Neural cell (in vitro differentiated cells): ENCODE results near the gene TMEM92. TPM values are rescaled to one million over a fixed set of nuclear protein-coding genes. Genes with fewer than 3 reads are reported as not detected.
"Not testable (repeated sequence)": the region's sequence is repeated elsewhere in the genome, so short reads cannot be mapped to it uniquely, and the experiment has no call there.

ENCODE experiments used
- H2AFZ ChIP-seq: fragments of 200-600, 300-800 bp; sonication (generic), shearing (Covaris generic); 2 replicates; pipeline ENCODE4 v1.6.0; 2014; ENCODE audit warnings: low read depth, mild to moderate bottlenecking, antibody characterized with exemption, low read length, moderate library complexity
- H3F3A ChIP-seq: fragments of 200-600 bp; shearing (Covaris generic); 2 replicates; pipeline ENCODE4 v1.6.1; 2016; ENCODE audit warnings: mild to moderate bottlenecking, moderate library complexity, mixed read lengths, antibody characterized with exemption, low read length; ENCODE audit not compliant: insufficient read depth, poor library complexity, severe bottlenecking
- H3K27ac ChIP-seq: fragments of 200-600, 300-800 bp; sonication (generic), shearing (Covaris generic); 2 replicates; pipeline ENCODE4 v1.5.1; 2014; ENCODE audit warnings: mild to moderate bottlenecking, low read length, moderate library complexity
- H3K27me3 ChIP-seq: fragments of 300-800, 200-600 bp; sonication (generic), shearing (Covaris generic); 2 replicates; pipeline ENCODE4 v1.6.0; 2014; ENCODE audit warnings: mild to moderate bottlenecking, low read depth, low read length, moderate library complexity; ENCODE audit not compliant: insufficient read depth
- H3K36me3 ChIP-seq: fragments of 300-800, 200-600 bp; sonication (generic), shearing (Covaris generic); 2 replicates; pipeline ENCODE4 v1.5.1; 2014; ENCODE audit warnings: mild to moderate bottlenecking, antibody characterized with exemption, low read length, moderate library complexity; ENCODE audit not compliant: insufficient read depth
- H3K4me2 ChIP-seq: fragments of 300-800, 200-600 bp; sonication (generic), shearing (Covaris generic); 2 replicates; pipeline ENCODE4 v1.6.0; 2014; ENCODE audit warnings: mild to moderate bottlenecking, low read length
- H3K4me3 ChIP-seq: fragments of 300-800, 200-600 bp; sonication (generic), shearing (Covaris generic); 2 replicates; pipeline ENCODE4 v1.5.1; 2014; ENCODE audit warnings: mild to moderate bottlenecking, low read length, moderate library complexity
- H3K79me2 ChIP-seq: fragments of 200-600 bp; shearing (Covaris generic); replicated peaks from 2 replicates; pipeline ENCODE4 v1.6.0; 2014; ENCODE audit warnings: mild to moderate bottlenecking, low read length, moderate library complexity; ENCODE audit not compliant: insufficient read depth
- H3K9ac ChIP-seq: fragments of 300-800, 200-600 bp; sonication (generic), shearing (Covaris generic); 2 replicates; pipeline ENCODE4 v1.6.1; 2016; ENCODE audit warnings: mild to moderate bottlenecking, low read length, mixed read lengths
- H3K9me2 ChIP-seq: fragments of 200-600 bp; shearing (Covaris generic); 2 replicates; pipeline ENCODE4 v1.6.1; 2016; ENCODE audit warnings: mild to moderate bottlenecking, low read length, mixed read lengths; ENCODE audit not compliant: insufficient read depth
- H3K9me3 ChIP-seq: fragments of 200-600, 300-800 bp; sonication (generic), shearing (Covaris generic); 2 replicates; pipeline ENCODE4 v1.6.1; 2016; ENCODE audit warnings: mild to moderate bottlenecking, mixed run types, low read length, moderate library complexity, mixed read lengths
- H4K20me1 ChIP-seq: fragments of 200-600 bp; shearing (Covaris generic); 2 replicates; pipeline ENCODE4 v1.6.1; 2016; ENCODE audit warnings: mild to moderate bottlenecking, mixed run types; ENCODE audit not compliant: insufficient read depth
- CTCF ChIP-seq: fragments of 450-650 bp; IDR thresholded peaks from 2 replicates; pipeline ENCODE4 v1.5.1; 2014; ENCODE audit warnings: antibody characterized with exemption, mild to moderate bottlenecking, moderate library complexity; ENCODE audit not compliant: poor library complexity, severe bottlenecking
- EP300 ChIP-seq: fragments of 450-650 bp; conservative IDR thresholded peaks from 2 replicates; pipeline ENCODE4 v1.6.1; 2014; ENCODE audit warnings: antibody characterized with exemption, mild to moderate bottlenecking, moderate library complexity; ENCODE audit not compliant: poor library complexity, severe bottlenecking
- EZH2 ChIP-seq: fragments of 200-600, 300-800 bp; shearing (Covaris generic), sonication (generic); IDR thresholded peaks from 2 replicates; pipeline ENCODE4 v1.6.1; 2014; ENCODE audit warnings: antibody characterized with exemption, low read length, borderline replicate concordance, mild to moderate bottlenecking; ENCODE audit not compliant: insufficient read depth, poor library complexity, severe bottlenecking
- MXI1 ChIP-seq: fragments of 450-650 bp; conservative IDR thresholded peaks from 2 replicates; pipeline ENCODE4 v1.6.1; 2014; ENCODE audit warnings: antibody characterized with exemption, mild to moderate bottlenecking; ENCODE audit not compliant: poor library complexity, severe bottlenecking
- POLR2AphosphoS5 ChIP-seq: IDR thresholded peaks from 2 replicates; pipeline ENCODE4 v1.6.1; 2012
- RAD21 ChIP-seq: fragments of 450-650 bp; conservative IDR thresholded peaks from 2 replicates; pipeline ENCODE4 v1.6.1; 2014; ENCODE audit warnings: antibody characterized with exemption, mild to moderate bottlenecking, moderate library complexity
- REST ChIP-seq: IDR thresholded peaks from 2 replicates; pipeline ENCODE4 v1.6.1; 2012; ENCODE audit warnings: borderline replicate concordance
- SMC3 ChIP-seq: fragments of 450-650 bp; conservative IDR thresholded peaks from 2 replicates; pipeline ENCODE4 v1.6.1; 2014; ENCODE audit warnings: antibody characterized with exemption, mild to moderate bottlenecking, moderate library complexity; ENCODE audit not compliant: poor library complexity
- TAF1 ChIP-seq: IDR thresholded peaks from 2 replicates; pipeline ENCODE4 v1.6.1; 2012; ENCODE audit warnings: low read depth
- polyA plus RNA-seq: library from polyadenylated mRNA; depleted of rRNA; stranded (reverse); fragments of >200 nt; gene quantifications from 2 replicates; pipeline ENCODE4 v1.2.3, GENCODE V29; 2014

The TMEM92 gene
- polyA plus RNA-seq, 1 donor from 2014 or later: not detected

- TF ChIP-seq CTCF (no peak), EP300 (no peak), SMC3 (no peak), MXI1 (no peak), EZH2 (no peak), RAD21 (no peak), POLR2AphosphoS5 (no peak), REST (no peak), TAF1 (no peak)
- no peak overlapping the region for H2AFZ ChIP-seq
These were observed 40.3 kb downstream of the TMEM92 start for GRCh38 chr17:50314456-50315011.

GRCh38 chr17:50316016-50316587 lies 41.8 kb downstream of the TMEM92 start:
- Histone ChIP-seq H3K27me3 (no peaks in the 10 kb centered on the region), H3K79me2 (no peaks in the 10 kb centered on the region), H2AFZ (no peak overlapping the region), H3K27ac (no peak overlapping the region), H3K36me3 (no peaks in the 10 kb centered on the region), H3K9me2 (no peaks in the 10 kb centered on the region), H3K4me3 (no peak overlapping the region), H4K20me1 (no peaks in the 10 kb centered on the region), H3K9me3 (no peaks in the 10 kb centered on the region), H3K4me2 (no peak overlapping the region), H3K9ac (no peak overlapping the region), H3F3A (no peaks in the 10 kb centered on the region)
- TF ChIP-seq MXI1 (no peak), POLR2AphosphoS5 (no peak), EP300 (no peak), REST (no peak), TAF1 (no peak), RAD21 (no peak), SMC3 (no peak), CTCF (no peak), EZH2 (no peak)

More at GRCh38 chr17:50314456-50315011, 40.3 kb downstream of the TMEM92 start:
- no peaks in the 10 kb centered on the region for H3K79me2 ChIP-seq
- H3K9me2 ChIP-seq: no peaks in the 10 kb centered on the region
- no peak overlapping the region for H3K9ac ChIP-seq
- H3K36me3 ChIP-seq: no peaks in the 10 kb centered on the region
- no peaks in the 10 kb centered on the region for H3K27me3 ChIP-seq
- no peak overlapping the region for H3K27ac ChIP-seq
- H3K4me3 ChIP-seq: no peak overlapping the region
- no peaks in the 10 kb centered on the region for H3F3A ChIP-seq
- no peak overlapping the region for H3K4me2 ChIP-seq
- no peaks in the 10 kb centered on the region for H3K9me3 ChIP-seq
- H4K20me1 ChIP-seq: no peaks in the 10 kb centered on the region

- not testable (repeated sequence) for H3K27ac ChIP-seq, H2AFZ ChIP-seq, H3K79me2 ChIP-seq, H3K4me3 ChIP-seq, H4K20me1 ChIP-seq, H3K9ac ChIP-seq, H3F3A ChIP-seq, H3K4me2 ChIP-seq, H3K9me3 ChIP-seq, H3K36me3 ChIP-seq, H3K27me3 ChIP-seq, H3K9me2 ChIP-seq
These were observed 42.4 kb downstream of the TMEM92 start for GRCh38 chr17:50316660-50317059.
